ENCODE results near the gene GBA2.

GRCh38 chr9:35789541-35789940 is 40.5 kb upstream of the GBA2 start:
- TF ChIP-seq CTCF (conservative IDR thresholded peaks at IDR 0.05; ENCODE audit: low read depth in 2 of 2) (no peak), CREB1 (CRISPR knock-in tag; IDR thresholded peaks at IDR 0.05; ENCODE audit: low read depth) (no peak), JUNB (IDR thresholded peaks at IDR 0.05; ENCODE audit: unreplicated experiment) (no peak), REST (IDR thresholded peaks at IDR 0.05; ENCODE audit: unreplicated experiment) (no peak)

All from GM23338 (cell line).